H1 (cell line): Measurements from ENCODE around the gene CCDC175. TPM values are rescaled to one million over a fixed set of nuclear protein-coding genes. Genes with fewer than 3 reads are reported as not detected.

Experiments
- CTCF ChIA-PET: fragments of 300-600 bp; sonication (Branson Sonifier 250); formaldehyde crosslinking; loops from one replicate; lab custom pipeline; 2021; ENCODE audit not compliant: partially characterized antibody; lab: Charles Lee
- POLR2A ChIA-PET: fragments of 300-600 bp; sonication (Branson Sonifier 250); formaldehyde crosslinking; loops from one replicate; lab custom pipeline; 2021; ENCODE audit warnings: inconsistent platforms; ENCODE audit not compliant: partially characterized antibody; lab: Charles Lee
- DNase-seq, 2 experiments: peaks; one replicate each; pipeline versions ENCODE4 v3.0.0 to v3.0.0-alpha.2; 2010 to 2022; ENCODE audit warnings: low spot score in 2 of 2, low read depth in 1 of 2, mixed read lengths in 1 of 2
- FAIRE-seq: peaks from 2 replicates; lab custom pipeline; 2011; peaks lifted over from hg19 to GRCh38; lab: Jason Lieb, UNC
- H2AFZ ChIP-seq: 2 replicates; pipeline ENCODE4 v1.8.1; 2012; ENCODE audit warnings: low read length, inconsistent platforms
- H2AK5ac ChIP-seq: 2 replicates; pipeline ENCODE4 v1.6.1; 2013; ENCODE audit warnings: low read depth, low read length
- H2BK120ac ChIP-seq: replicated peaks from 2 replicates; pipeline ENCODE3; 2013; ENCODE audit warnings: low read depth, low read length, inconsistent platforms
- H2BK12ac ChIP-seq: 2 replicates; pipeline ENCODE4 v1.6.1; 2013; ENCODE audit warnings: low read depth, low read length
- H2BK15ac ChIP-seq: 2 replicates; pipeline ENCODE4 v1.6.1; 2013; ENCODE audit warnings: low read length
- H2BK20ac ChIP-seq: 2 replicates; pipeline ENCODE4 v1.6.1; 2013; ENCODE audit warnings: low read length
- H2BK5ac ChIP-seq: 2 replicates; pipeline ENCODE4 v1.6.1; 2013; ENCODE audit warnings: low read depth, low read length
- H3K14ac ChIP-seq: 2 replicates; pipeline ENCODE4 v1.6.1; 2013; ENCODE audit warnings: inconsistent platforms; ENCODE audit not compliant: insufficient read length
- H3K18ac ChIP-seq: 2 replicates; pipeline ENCODE4 v1.6.1; 2013; ENCODE audit warnings: low read length; ENCODE audit errors: extremely low read depth
- H3K23ac ChIP-seq: 2 replicates; pipeline ENCODE4 v1.6.1; 2013; ENCODE audit warnings: inconsistent platforms; ENCODE audit not compliant: insufficient read length
- H3K23me2 ChIP-seq: 2 replicates; pipeline ENCODE4 v1.6.1; 2013; ENCODE audit warnings: low read depth, low read length
- H3K27ac ChIP-seq: 2 replicates; pipeline ENCODE4 v1.6.1; 2011; ENCODE audit warnings: low read depth, low read length, inconsistent platforms
- H3K27me3 ChIP-seq, 4 experiments: replicated peaks in 1 of 4; 1 replicate in 1 of 4; 2 replicates in 3 of 4; pipeline versions ENCODE4 v1.6.1 to v1.8.1; 2011 to 2013; ENCODE audit warnings: low read length in 3 of 4, mild to moderate bottlenecking in 3 of 4, inconsistent platforms in 2 of 4, mixed read lengths in 2 of 4, moderate library complexity in 1 of 4; ENCODE audit not compliant: control insufficient read depth in 3 of 4, insufficient read depth in 3 of 4; ENCODE audit errors: extremely low read depth in 1 of 4
- H3K36me3 ChIP-seq, 4 experiments: 2 replicates each; pipeline versions ENCODE4 v1.6.1 to v1.8.1; 2011 to 2013; ENCODE audit warnings: mild to moderate bottlenecking in 4 of 4, low read length in 3 of 4, moderate library complexity in 2 of 4, control low read depth in 1 of 4, inconsistent platforms in 1 of 4; ENCODE audit not compliant: insufficient read depth in 4 of 4, control insufficient read depth in 2 of 4
- H3K4ac ChIP-seq: replicated peaks from 2 replicates; pipeline ENCODE3; 2013; ENCODE audit warnings: low read length, low read depth, mixed read lengths, inconsistent platforms; ENCODE audit not compliant: insufficient read length
- H3K4me1 ChIP-seq, 4 experiments: replicated peaks in 1 of 4; 1 replicate in 1 of 4; 2 replicates in 3 of 4; pipeline versions ENCODE4 v1.6.1 to v1.8.1; 2011 to 2013; ENCODE audit warnings: low read length in 3 of 4, inconsistent platforms in 2 of 4, mixed read lengths in 1 of 4; ENCODE audit not compliant: insufficient read depth in 4 of 4, control insufficient read depth in 3 of 4
- H3K4me2 ChIP-seq, 2 experiments: 2 replicates each; pipeline versions ENCODE4 v1.6.1 to v1.8.1; 2011 to 2013; ENCODE audit warnings: low read depth in 2 of 2, low read length in 2 of 2, control low read depth in 1 of 2, inconsistent platforms in 1 of 2, mild to moderate bottlenecking in 1 of 2; ENCODE audit not compliant: insufficient read depth in 1 of 2
- H3K4me3 ChIP-seq, 4 experiments: fragments of 200-600, 300-600 bp in 1 of 4; sonication (generic), shearing (Covaris generic), sonication (Bioruptor Twin) in 1 of 4; 2 replicates each; pipeline versions ENCODE4 v1.5.1 to v1.8.1; 2011 to 2016; ENCODE audit warnings: low read length in 4 of 4, low read depth in 3 of 4, control low read depth in 2 of 4, inconsistent platforms in 2 of 4, mild to moderate bottlenecking in 2 of 4, mixed read lengths in 1 of 4, moderate library complexity in 1 of 4; ENCODE audit not compliant: insufficient read depth in 2 of 4; ENCODE audit errors: extremely low read depth in 1 of 4
- H3K56ac ChIP-seq: replicated peaks from 2 replicates; pipeline ENCODE3; 2013; ENCODE audit warnings: low read depth, mild to moderate bottlenecking, mixed read lengths, low read length, inconsistent platforms; ENCODE audit not compliant: insufficient read length
- H3K79me1 ChIP-seq: 2 replicates; pipeline ENCODE4 v1.6.1; 2013; ENCODE audit warnings: low read depth, low read length, control low read depth
- H3K79me2 ChIP-seq, 2 experiments: 2 replicates each; pipeline versions ENCODE4 v1.6.1 to v1.8.1; 2012 to 2013; ENCODE audit warnings: low read length in 2 of 2, mild to moderate bottlenecking in 2 of 2, inconsistent platforms in 1 of 2; ENCODE audit not compliant: insufficient read depth in 2 of 2, control insufficient read depth in 1 of 2
- H3K9ac ChIP-seq, 4 experiments: replicated peaks in 1 of 4; 1 replicate in 1 of 4; 2 replicates in 3 of 4; pipeline versions ENCODE4 v1.6.1 to v1.8.1; 2011 to 2013; ENCODE audit warnings: low read depth in 3 of 4, low read length in 3 of 4, control low read depth in 2 of 4, mild to moderate bottlenecking in 2 of 4, moderate library complexity in 2 of 4, inconsistent platforms in 1 of 4; ENCODE audit errors: extremely low read depth in 1 of 4
- H3K9me3 ChIP-seq, 2 experiments: 2 replicates each; pipeline versions ENCODE4 v1.6.1 to v1.8.1; 2012 to 2013; ENCODE audit warnings: mild to moderate bottlenecking in 2 of 2, moderate library complexity in 2 of 2, control low read depth in 1 of 2, inconsistent platforms in 1 of 2, low read depth in 1 of 2, low read length in 1 of 2, mixed read lengths in 1 of 2; ENCODE audit not compliant: insufficient read depth in 2 of 2
- H4K20me1 ChIP-seq, 2 experiments: replicated peaks in 1 of 2; 2 replicates each; pipeline versions ENCODE3 to v1.8.1; 2011 to 2013; ENCODE audit warnings: inconsistent platforms in 2 of 2, low read length in 2 of 2, mild to moderate bottlenecking in 1 of 2; ENCODE audit not compliant: insufficient read depth in 2 of 2, control insufficient read depth in 1 of 2
- H4K5ac ChIP-seq: 2 replicates; pipeline ENCODE4 v1.6.1; 2013; ENCODE audit warnings: low read length, low read depth, mixed read lengths, inconsistent platforms; ENCODE audit not compliant: insufficient read length
- H4K8ac ChIP-seq: 2 replicates; pipeline ENCODE4 v1.8.0; 2013; ENCODE audit warnings: mild to moderate bottlenecking, moderate library complexity, low read length, inconsistent platforms; ENCODE audit not compliant: insufficient read depth; ENCODE audit errors: extremely low read depth
- H4K91ac ChIP-seq: replicated peaks from 2 replicates; pipeline ENCODE3; 2013; ENCODE audit warnings: low read length, mixed read lengths, inconsistent platforms; ENCODE audit not compliant: insufficient read length
- BRCA1 ChIP-seq: IDR thresholded peaks from 2 replicates; pipeline ENCODE4 v1.6.1; 2012; ENCODE audit warnings: low read depth, low read length, improper control_type of control experiment
- CBX5 ChIP-seq: fragments of 300-800, 300-1000 bp; sonication (generic); IDR thresholded peaks from 2 replicates; pipeline ENCODE4 v1.7.1; 2016; ENCODE audit warnings: antibody characterized with exemption, low read length, low read depth
- SIN3A ChIP-seq, 2 experiments: IDR thresholded peaks in 1 of 2; conservative IDR thresholded peaks in 1 of 2; 2 replicates each; pipeline ENCODE4 v1.6.1; 2011 to 2012; ENCODE audit warnings: low read length in 2 of 2, improper control_type of control experiment in 1 of 2, low read depth in 1 of 2, mild to moderate bottlenecking in 1 of 2
- TEAD4 ChIP-seq: IDR thresholded peaks from 2 replicates; pipeline ENCODE4 v1.6.1; 2012; ENCODE audit warnings: low read depth, low read length, inconsistent platforms, mixed read lengths
- WGBS, 2 experiments: shearing (Covaris generic) in 1 of 2; methylation state at CpG; one replicate each; pipeline versions ENCODE4 v1.1.6 to v1.1.7; 2013 to 2015; ENCODE audit warnings: low lambda C conversion rate in 2 of 2, mixed read lengths in 2 of 2, inconsistent platforms in 1 of 2, low coverage in 1 of 2, missing lambda C conversion rate in 1 of 2; ENCODE audit not compliant: insufficient replicate concordance in 2 of 2, insufficient coverage in 1 of 2, insufficient read length in 1 of 2; ENCODE audit errors: extremely low coverage in 1 of 2, missing lambda C conversion rate in 1 of 2; 5-methylcytosine and 5-hydroxymethylcytosine counted together
- polyA plus RNA-seq, 7 experiments: library from polyadenylated mRNA; depleted of rRNA in 3 of 7; stranded (reverse) in 5 of 7; unstranded in 2 of 7; fragments of >200 nt in 5 of 7; fragments of 200-250 nt in 2 of 7; gene quantifications; 1 replicate in 5 of 7; 2 replicates in 1 of 7; 4 replicates in 1 of 7; pipeline versions ENCODE4 v1.2.1 to v1.2.3, GENCODE V29; 2011 to 2013; ENCODE audit warnings: missing spikeins in 2 of 7, mixed read lengths in 2 of 7
- total RNA-seq: library from RNA; stranded (reverse); fragmentation: NEBNext Ultra II Directional; extraction: Animal tissue kit (Norgen Biotek cat#: 25700); gene quantifications from 2 replicates; pipeline ENCODE4 v1.2.1, GENCODE V29; 2021
- TF ChIP-seq, protein P1 (sequence below): IDR thresholded peaks from 2 replicates; pipeline ENCODE4 v1.6.1; 2012; ENCODE audit warnings: low read length, inconsistent platforms

Gene CCDC175
- total and polyA plus RNA-seq, 2 of the 8 experiments (the other 6 are each of a cell fraction or from before 2014, with no cell fraction given): 0.19 TPM; not detected in 1

DNA sequence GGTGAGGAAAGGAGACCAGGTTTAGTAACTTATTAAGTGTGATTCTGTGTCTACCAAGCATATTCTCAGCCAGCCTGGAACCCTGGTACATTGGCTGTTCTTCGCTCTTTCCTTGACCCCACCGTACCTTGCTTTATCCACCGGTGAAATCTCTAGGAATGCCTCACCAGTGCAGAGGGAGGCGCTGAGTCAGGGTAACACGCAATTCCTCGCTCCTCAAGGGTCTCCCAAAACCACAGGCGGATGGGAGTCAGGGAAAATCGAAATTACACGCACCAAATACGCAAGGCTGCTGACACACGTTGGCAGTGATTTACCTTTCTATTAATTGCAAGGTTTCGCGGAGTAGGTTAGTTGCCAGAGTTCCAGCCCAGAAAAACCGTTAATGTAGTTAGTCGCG is 93.2 kb downstream of the CCDC175 start:
- H3K14ac ChIP-seq: peak overlapping the region; percentile 43
- peak overlapping the region; percentile 91 for H3K18ac ChIP-seq
- H3K4ac ChIP-seq: no peak overlapping the region
- H3K4me2 ChIP-seq: peak overlapping the region; percentile 89 to 97
- peaks cover 0 to 2% of the 10 kb centered on the region in 2 experiments for H4K20me1 ChIP-seq
- no peak overlapping the region for H2AK5ac ChIP-seq
- H2BK12ac ChIP-seq: 0 out of 2 replicates have a peak overlapping the region, but pooled peaks have one; percentile 55
- H3K23ac ChIP-seq: no peak overlapping the region
- no peaks in the 10 kb centered on the region for H3K9me3 ChIP-seq
- peak overlapping the region; percentile 73 for H2AFZ ChIP-seq
- no peak overlapping the region for H3K56ac ChIP-seq
- H3K9ac ChIP-seq: peak overlapping the region; percentile 52 to 72 (median 68)
- H2BK5ac ChIP-seq: 0 out of 2 replicates have a peak overlapping the region, but pooled peaks have one; percentile 89
- peak overlapping the region; percentile 73; the same call in 1 of the 2 replicates for H2BK15ac ChIP-seq
- H3K4me1 ChIP-seq: peaks cover 0 to 10% (median 3%) of the 10 kb centered on the region in 4 experiments; a peak in 3 of 7 replicates
- H4K5ac ChIP-seq: peak overlapping the region; percentile 96
- no peak overlapping the region for H4K8ac ChIP-seq
- WGBS, 2 experiments: 6% methylated on average over 16 of the region's 16 CpGs; no CpG with 5 or more reads in 1 of the 2 experiments
- POLR2A ChIA-PET: interaction anchor here (1.1 to 2.3 kb wide), 11 partner anchors 9 to 1186 kb away, joined by 3 to 9 read pairs (median 5); partner anchors contain the start of gene GPR135
- CTCF ChIA-PET: interaction anchor here (1.0 to 2.2 kb wide), 9 partner anchors 9 to 358 kb away, joined by 3 to 6 read pairs (median 4); partner anchors contain the start of gene CCDC175
- H3K27me3 ChIP-seq: no peaks in the 10 kb centered on the region
- peaks cover 3 to 19% (median 5%) of the 10 kb centered on the region in 4 experiments; a peak in 6 of 8 replicates for H3K36me3 ChIP-seq
- H2BK20ac ChIP-seq: no peak overlapping the region
- H3K4me3 ChIP-seq: peak overlapping the region; percentile 71 to 90 (median 75)
- H4K91ac ChIP-seq: peak overlapping the region; percentile 95
- H3K27ac ChIP-seq: 0 out of 2 replicates have a peak overlapping the region, but pooled peaks have one; percentile 82
- peaks cover 7% of the 10 kb centered on the region for H3K23me2 ChIP-seq
- no peak overlapping the region for H2BK120ac ChIP-seq
- H3K79me2 ChIP-seq: peaks cover 0 to 47% of the 10 kb centered on the region in 2 experiments; a peak in 3 of 4 replicates
- TF ChIP-seq CBX5 (no peak), BRCA1 (no peak), SIN3A (conservative IDR thresholded peaks at IDR 0.05 in 1 of 2, IDR thresholded peaks at IDR 0.05 in 1 of 2; ENCODE audit: low read depth in 1 of 2, low read length in 2 of 2) (no peak), TEAD4 (no peak)
- TF ChIP-seq, protein P1, sequence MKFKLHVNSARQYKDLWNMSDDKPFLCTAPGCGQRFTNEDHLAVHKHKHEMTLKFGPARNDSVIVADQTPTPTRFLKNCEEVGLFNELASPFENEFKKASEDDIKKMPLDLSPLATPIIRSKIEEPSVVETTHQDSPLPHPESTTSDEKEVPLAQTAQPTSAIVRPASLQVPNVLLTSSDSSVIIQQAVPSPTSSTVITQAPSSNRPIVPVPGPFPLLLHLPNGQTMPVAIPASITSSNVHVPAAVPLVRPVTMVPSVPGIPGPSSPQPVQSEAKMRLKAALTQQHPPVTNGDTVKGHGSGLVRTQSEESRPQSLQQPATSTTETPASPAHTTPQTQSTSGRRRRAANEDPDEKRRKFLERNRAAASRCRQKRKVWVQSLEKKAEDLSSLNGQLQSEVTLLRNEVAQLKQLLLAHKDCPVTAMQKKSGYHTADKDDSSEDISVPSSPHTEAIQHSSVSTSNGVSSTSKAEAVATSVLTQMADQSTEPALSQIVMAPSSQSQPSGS: no peak
- DNase-seq: no peak
- H3K79me1 ChIP-seq: no peaks in the 10 kb centered on the region
- FAIRE-seq: no peak
